ENCODE data around the gene A4GALT.

DNA sequence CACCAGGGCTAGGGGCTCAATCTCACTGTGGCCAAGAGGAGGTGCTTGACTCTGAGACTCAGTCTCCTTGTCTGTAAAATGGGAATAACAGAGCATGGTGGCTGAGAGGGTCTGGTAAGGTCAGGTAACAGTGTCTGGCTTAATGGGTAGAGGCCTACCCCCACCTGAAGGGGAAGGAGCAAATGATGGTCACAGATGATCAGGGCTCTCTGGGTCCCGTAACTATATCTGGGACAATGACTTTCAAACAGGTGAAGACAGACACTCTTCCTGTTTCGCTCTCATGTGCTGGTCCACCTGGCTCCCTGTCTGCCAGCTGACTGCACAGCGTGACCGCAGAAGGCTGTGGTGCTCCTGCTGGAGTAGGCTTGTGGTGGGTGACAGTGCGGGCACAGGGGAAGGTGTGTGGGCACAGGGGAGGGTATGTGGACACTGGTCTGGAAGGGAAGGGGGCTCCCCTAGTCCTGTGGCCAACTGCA, 4.0 kb downstream of the A4GALT start:
- TF ChIP-seq, protein P1, sequence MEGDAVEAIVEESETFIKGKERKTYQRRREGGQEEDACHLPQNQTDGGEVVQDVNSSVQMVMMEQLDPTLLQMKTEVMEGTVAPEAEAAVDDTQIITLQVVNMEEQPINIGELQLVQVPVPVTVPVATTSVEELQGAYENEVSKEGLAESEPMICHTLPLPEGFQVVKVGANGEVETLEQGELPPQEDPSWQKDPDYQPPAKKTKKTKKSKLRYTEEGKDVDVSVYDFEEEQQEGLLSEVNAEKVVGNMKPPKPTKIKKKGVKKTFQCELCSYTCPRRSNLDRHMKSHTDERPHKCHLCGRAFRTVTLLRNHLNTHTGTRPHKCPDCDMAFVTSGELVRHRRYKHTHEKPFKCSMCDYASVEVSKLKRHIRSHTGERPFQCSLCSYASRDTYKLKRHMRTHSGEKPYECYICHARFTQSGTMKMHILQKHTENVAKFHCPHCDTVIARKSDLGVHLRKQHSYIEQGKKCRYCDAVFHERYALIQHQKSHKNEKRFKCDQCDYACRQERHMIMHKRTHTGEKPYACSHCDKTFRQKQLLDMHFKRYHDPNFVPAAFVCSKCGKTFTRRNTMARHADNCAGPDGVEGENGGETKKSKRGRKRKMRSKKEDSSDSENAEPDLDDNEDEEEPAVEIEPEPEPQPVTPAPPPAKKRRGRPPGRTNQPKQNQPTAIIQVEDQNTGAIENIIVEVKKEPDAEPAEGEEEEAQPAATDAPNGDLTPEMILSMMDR (IDR thresholded peaks at IDR 0.05), result no peak
- TF ChIP-seq POLR2A (IDR thresholded peaks at IDR 0.05), result no peak
